ENCODE measurements around the gene RIN3.

RIN3 gene

GRCh38 chr14:92650581-92651105 lies 137.1 kb downstream of the RIN3 start:
- no peak for DNase-seq (ENCODE audit: low spot score)

GRCh38 chr14:92651106-92651757 lies 137.7 kb downstream of the RIN3 start:
- DNase-seq (ENCODE audit: low spot score) = no peak

- DNase-seq (ENCODE audit: low spot score) = no peak
These were observed 138.3 kb downstream of the RIN3 start for GRCh38 chr14:92651758-92652406.

- DNase-seq (ENCODE audit: low spot score) = no peak
These were observed 139.0 kb downstream of the RIN3 start for GRCh38 chr14:92652413-92653151.

GRCh38 chr14:92653162-92653651 lies 139.6 kb downstream of the RIN3 start:
- no peak for DNase-seq (ENCODE audit: low spot score)

GRCh38 chr14:92654239-92654901 lies 140.8 kb downstream of the RIN3 start:
- no peak for DNase-seq (ENCODE audit: low spot score)

- no peak for DNase-seq (ENCODE audit: low spot score)
These were observed 142.0 kb downstream of the RIN3 start for GRCh38 chr14:92655419-92656201.

GRCh38 chr14:92656306-92657081 lies 142.9 kb downstream of the RIN3 start:
- DNase-seq (ENCODE audit: low spot score) = no peak

GRCh38 chr14:92657457-92658142 lies 144.0 kb downstream of the RIN3 start:
- DNase-seq (ENCODE audit: low spot score) = no peak

- DNase-seq (ENCODE audit: low spot score) = no peak
These were observed 144.6 kb downstream of the RIN3 start for GRCh38 chr14:92658160-92658559.

GRCh38 chr14:92658684-92659083 lies 145.1 kb downstream of the RIN3 start:
- no peak for DNase-seq (ENCODE audit: low spot score)

- no peak for DNase-seq (ENCODE audit: low spot score)
These were observed 146.4 kb downstream of the RIN3 start for GRCh38 chr14:92659765-92660561.

GRCh38 chr14:92660571-92660970 lies 147.0 kb downstream of the RIN3 start:
- no peak for DNase-seq (ENCODE audit: low spot score)

- no peak for DNase-seq (ENCODE audit: low spot score)
These were observed 149.5 kb downstream of the RIN3 start for GRCh38 chr14:92663049-92663448.

- DNase-seq (ENCODE audit: low spot score) = no peak
These were observed 152.1 kb downstream of the RIN3 start for GRCh38 chr14:92665661-92666110.

- no peak for DNase-seq (ENCODE audit: low spot score)
These were observed 152.7 kb downstream of the RIN3 start for GRCh38 chr14:92666251-92666650.

- DNase-seq (ENCODE audit: low spot score) = no peak
These were observed 154.8 kb downstream of the RIN3 start for GRCh38 chr14:92668276-92668973.

- no peak for DNase-seq (ENCODE audit: low spot score)
These were observed 156.6 kb downstream of the RIN3 start for GRCh38 chr14:92670160-92670559.
